ENCODE results near the gene CLMP.
A peak's percentile ranks its signal among the peaks of the same experiment; 100 is the strongest.
"Not testable (repeated sequence)": the region's sequence is repeated elsewhere in the genome, so short reads cannot be mapped to it uniquely, and the experiment has no call there.

The CLMP gene

DNA sequence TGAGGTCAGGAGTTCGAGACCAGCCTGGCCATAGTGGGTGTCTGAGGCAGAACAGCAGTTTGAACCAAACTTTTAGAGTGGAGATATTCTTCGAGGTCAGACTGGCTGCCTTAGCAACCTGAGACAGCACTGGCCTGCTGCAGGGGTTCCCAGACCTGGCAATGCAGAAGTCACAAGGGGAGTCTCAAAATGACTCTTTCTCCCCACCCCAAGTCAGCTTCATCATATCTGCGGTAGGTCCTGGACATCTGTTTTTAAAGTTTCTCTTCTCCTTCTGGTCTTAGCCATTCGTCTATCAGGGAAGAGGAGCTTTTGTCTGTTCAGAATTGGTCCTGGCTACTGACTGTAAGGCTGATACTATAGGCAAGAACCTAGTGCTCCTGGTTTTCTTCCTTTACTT lies 14.5 kb upstream of the CLMP start:
- WGBS (ENCODE audit: extremely low coverage, insufficient coverage, insufficient read length), result no CpG with 5 or more reads among the region's 4 CpGs
- Histone ChIP-seq H2BK12ac (ENCODE audit: low read length) (no peak overlapping the region), H3K9ac (ENCODE audit: low read length) (no peak overlapping the region), H3K4me1 (ENCODE audit: control insufficient read depth in 1 of 2, insufficient read depth in 2 of 2, low read length in 2 of 2) (peaks cover 2 to 11% of the 10 kb centered on the region in 2 experiments), H4K12ac (ENCODE audit: low read depth, low read length) (no peak overlapping the region), H3K4ac (ENCODE audit: low read depth, low read length) (no peak overlapping the region), H3K79me2 (ENCODE audit: control insufficient read depth, insufficient read depth, low read length, poor library complexity) (no peaks in the 10 kb centered on the region), H3K14ac (ENCODE audit: low read length) (no peak overlapping the region), H2BK120ac (ENCODE audit: insufficient read depth, low read length, poor library complexity) (peak overlapping the region; percentile 18), H3K4me3 (ENCODE audit: low read depth, low read length) (no peak overlapping the region), H2AK5ac (ENCODE audit: low read length) (no peak overlapping the region), H3K4me2 (ENCODE audit: low read length) (no peak overlapping the region), H3K23ac (ENCODE audit: low read length) (no peak overlapping the region), H2BK5ac (ENCODE audit: low read depth, low read length, poor library complexity) (no peak overlapping the region), H3K18ac (ENCODE audit: low read length) (no peak overlapping the region), H4K8ac (ENCODE audit: low read depth, low read length) (no peak overlapping the region), H3K27ac (ENCODE audit: low read depth, low read length) (no peak overlapping the region), H4K91ac (ENCODE audit: low read depth, low read length) (no peak overlapping the region), H3K79me1 (ENCODE audit: low read length) (peaks cover 4% of the 10 kb centered on the region), H3K27me3 (ENCODE audit: insufficient read depth, low read length) (no peaks in the 10 kb centered on the region), H3K36me3 (ENCODE audit: control insufficient read depth in 1 of 2, insufficient read depth in 2 of 2, low read length in 2 of 2) (no peaks in the 10 kb centered on the region), H3K9me3 (ENCODE audit: insufficient read depth, low read depth, low read length) (no peaks in the 10 kb centered on the region), H2AFZ (ENCODE audit: insufficient read depth, low read length, poor library complexity) (no peak overlapping the region)
- DNase-seq, result no peak

DNA sequence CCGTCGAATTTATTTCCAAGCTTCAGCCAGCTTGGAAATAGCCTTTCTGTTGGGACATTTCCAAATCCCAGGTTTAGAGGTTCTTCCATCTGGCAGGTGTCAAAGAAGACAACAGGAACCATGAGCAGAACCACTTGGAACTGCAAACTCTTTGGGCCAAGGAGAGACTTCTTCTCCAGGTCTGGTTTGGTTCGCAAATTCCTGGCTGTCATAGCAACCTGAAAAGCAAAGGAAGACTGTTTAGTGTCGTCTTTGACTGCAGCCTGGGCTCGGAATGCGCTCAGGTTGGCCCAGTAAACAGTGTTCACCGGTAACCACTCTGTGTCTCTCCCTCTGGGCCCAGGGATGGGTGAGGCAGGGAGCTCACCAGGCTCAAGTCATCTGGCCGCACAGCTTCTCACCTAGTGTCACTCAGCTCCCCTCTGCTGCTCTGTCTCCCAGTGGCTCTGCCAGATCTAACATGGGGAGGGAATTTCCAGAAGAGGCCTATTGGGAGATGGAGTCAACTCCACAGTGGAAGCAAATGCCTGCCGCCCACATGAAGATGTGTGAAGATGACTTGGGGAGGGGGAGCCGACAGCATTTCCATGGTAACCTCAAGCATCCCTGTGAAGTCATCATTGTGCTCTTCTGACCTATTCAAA lies 11.9 kb upstream of the CLMP start:
- Histone ChIP-seq H2BK5ac (ENCODE audit: low read depth, low read length, poor library complexity) (no peak overlapping the region), H4K12ac (ENCODE audit: low read depth, low read length) (no peak overlapping the region), H3K4ac (ENCODE audit: low read depth, low read length) (no peak overlapping the region), H3K36me3 (ENCODE audit: control insufficient read depth in 1 of 2, insufficient read depth in 2 of 2, low read length in 2 of 2) (no peaks in the 10 kb centered on the region), H3K4me1 (ENCODE audit: control insufficient read depth in 1 of 2, insufficient read depth in 2 of 2, low read length in 2 of 2) (peaks cover 16 to 24% of the 10 kb centered on the region in 2 experiments), H3K23ac (ENCODE audit: low read length) (no peak overlapping the region), H4K91ac (ENCODE audit: low read depth, low read length) (no peak overlapping the region), H3K9ac (ENCODE audit: low read length) (no peak overlapping the region), H2BK12ac (ENCODE audit: low read length) (peak overlapping the region; percentile 7), H3K79me2 (ENCODE audit: control insufficient read depth, insufficient read depth, low read length, poor library complexity) (no peaks in the 10 kb centered on the region), H3K27me3 (ENCODE audit: insufficient read depth, low read length) (no peaks in the 10 kb centered on the region), H3K4me2 (ENCODE audit: low read length) (peak overlapping the region; percentile 5), H3K9me3 (ENCODE audit: insufficient read depth, low read depth, low read length) (no peaks in the 10 kb centered on the region), H3K4me3 (ENCODE audit: low read depth, low read length) (no peak overlapping the region), H2BK120ac (ENCODE audit: insufficient read depth, low read length, poor library complexity) (peak overlapping the region; percentile 3), H2AK5ac (ENCODE audit: low read length) (no peak overlapping the region), H4K8ac (ENCODE audit: low read depth, low read length) (no peak overlapping the region), H3K79me1 (ENCODE audit: low read length) (peaks cover 9% of the 10 kb centered on the region), H2AFZ (ENCODE audit: insufficient read depth, low read length, poor library complexity) (no peak overlapping the region), H3K18ac (ENCODE audit: low read length) (no peak overlapping the region), H3K27ac (ENCODE audit: low read depth, low read length) (peak overlapping the region; percentile 62), H3K14ac (ENCODE audit: low read length) (no peak overlapping the region)
- WGBS (ENCODE audit: extremely low coverage, insufficient coverage, insufficient read length), result no CpG with 5 or more reads among the region's 10 CpGs
- peak; percentile 71 to 85 for DNase-seq

DNA sequence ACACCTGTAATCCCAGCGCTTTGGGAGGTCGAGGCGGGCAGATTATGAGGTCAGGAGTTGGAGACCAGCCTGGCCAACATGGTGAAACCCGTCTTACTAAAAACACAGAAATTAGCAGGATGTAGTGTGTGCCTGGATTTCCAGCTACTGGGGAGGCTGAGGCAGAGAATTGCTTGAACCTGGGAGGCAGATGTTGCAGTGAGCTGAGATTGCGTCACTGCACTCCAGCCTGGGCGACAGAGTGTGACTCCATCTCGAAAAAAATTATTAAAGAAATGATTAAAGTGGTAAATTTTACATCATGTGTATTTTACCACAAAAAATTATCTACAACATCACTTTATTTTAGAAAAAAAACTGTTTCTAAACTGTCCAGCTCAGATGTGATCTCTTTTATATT lies 11.0 kb upstream of the CLMP start:
- not testable (repeated sequence) for H3K36me3 ChIP-seq (ENCODE audit: control insufficient read depth in 1 of 2, insufficient read depth in 2 of 2, low read length in 2 of 2); H3K14ac ChIP-seq (ENCODE audit: low read length); H3K79me2 ChIP-seq (ENCODE audit: control insufficient read depth, insufficient read depth, low read length, poor library complexity); H3K4ac ChIP-seq (ENCODE audit: low read depth, low read length); DNase-seq; H4K8ac ChIP-seq (ENCODE audit: low read depth, low read length); H2BK5ac ChIP-seq (ENCODE audit: low read depth, low read length, poor library complexity); H2AFZ ChIP-seq (ENCODE audit: insufficient read depth, low read length, poor library complexity); H3K4me3 ChIP-seq (ENCODE audit: low read depth, low read length); H3K27ac ChIP-seq (ENCODE audit: low read depth, low read length); H3K9ac ChIP-seq (ENCODE audit: low read length); H2AK5ac ChIP-seq (ENCODE audit: low read length); H3K23ac ChIP-seq (ENCODE audit: low read length); H4K12ac ChIP-seq (ENCODE audit: low read depth, low read length); H3K27me3 ChIP-seq (ENCODE audit: insufficient read depth, low read length); H3K4me2 ChIP-seq (ENCODE audit: low read length); H3K18ac ChIP-seq (ENCODE audit: low read length); H3K79me1 ChIP-seq (ENCODE audit: low read length); H3K9me3 ChIP-seq (ENCODE audit: insufficient read depth, low read depth, low read length)
- peak overlapping the region; percentile 63 for H4K91ac ChIP-seq (ENCODE audit: low read depth, low read length)
- peaks cover 18 to 25% of the 10 kb centered on the region in 2 experiments for H3K4me1 ChIP-seq (ENCODE audit: control insufficient read depth in 1 of 2, insufficient read depth in 2 of 2, low read length in 2 of 2)
- no CpG with 5 or more reads among the region's 7 CpGs for WGBS (ENCODE audit: extremely low coverage, insufficient coverage, insufficient read length)
- H2BK12ac ChIP-seq (ENCODE audit: low read length), result peak overlapping the region; percentile 89
- H2BK120ac ChIP-seq (ENCODE audit: insufficient read depth, low read length, poor library complexity), result peak overlapping the region; percentile 37

DNA sequence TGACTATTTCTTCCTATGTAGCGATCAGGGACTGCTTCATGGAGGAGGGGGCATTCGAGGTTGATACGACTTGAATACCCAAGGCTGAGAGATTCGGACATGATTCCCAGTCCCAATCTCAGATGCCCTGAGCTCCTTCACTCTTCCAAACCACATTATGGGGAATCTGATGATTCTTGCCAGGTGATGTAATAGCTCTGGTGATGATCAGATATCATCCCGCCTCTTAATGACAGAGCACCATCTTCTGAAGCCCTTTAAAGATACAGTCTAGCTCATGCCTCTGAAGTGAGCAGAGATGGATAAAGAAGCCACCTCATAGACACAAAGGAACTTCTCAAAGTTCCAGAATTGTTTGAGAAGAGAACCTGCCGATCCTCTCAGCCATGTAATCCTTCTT lies 8.9 kb upstream of the CLMP start:
- peaks cover 18 to 22% of the 10 kb centered on the region in 2 experiments for H3K4me1 ChIP-seq (ENCODE audit: control insufficient read depth in 1 of 2, insufficient read depth in 2 of 2, low read length in 2 of 2)
- no peaks in the 10 kb centered on the region for H3K9me3 ChIP-seq (ENCODE audit: insufficient read depth, low read depth, low read length)
- no peak overlapping the region for H4K8ac ChIP-seq (ENCODE audit: low read depth, low read length)
- H3K79me2 ChIP-seq (ENCODE audit: control insufficient read depth, insufficient read depth, low read length, poor library complexity), result no peaks in the 10 kb centered on the region
- peaks cover 9% of the 10 kb centered on the region for H3K79me1 ChIP-seq (ENCODE audit: low read length)
- peak overlapping the region; percentile 58 for H3K27ac ChIP-seq (ENCODE audit: low read depth, low read length)
- no peak overlapping the region for H3K4me2 ChIP-seq (ENCODE audit: low read length)
- no peak overlapping the region for H2BK120ac ChIP-seq (ENCODE audit: insufficient read depth, low read length, poor library complexity)
- no peaks in the 10 kb centered on the region for H3K27me3 ChIP-seq (ENCODE audit: insufficient read depth, low read length)
- H2AK5ac ChIP-seq (ENCODE audit: low read length), result no peak overlapping the region
- H3K4me3 ChIP-seq (ENCODE audit: low read depth, low read length), result no peak overlapping the region
- no peak overlapping the region for H3K4ac ChIP-seq (ENCODE audit: low read depth, low read length)
- H2BK5ac ChIP-seq (ENCODE audit: low read depth, low read length, poor library complexity), result peak overlapping the region; percentile 11
- no peak overlapping the region for H2BK12ac ChIP-seq (ENCODE audit: low read length)
- no peaks in the 10 kb centered on the region for H3K36me3 ChIP-seq (ENCODE audit: control insufficient read depth in 1 of 2, insufficient read depth in 2 of 2, low read length in 2 of 2)
- H3K18ac ChIP-seq (ENCODE audit: low read length), result no peak overlapping the region
- no CpG with 5 or more reads among the region's 6 CpGs for WGBS (ENCODE audit: extremely low coverage, insufficient coverage, insufficient read length)
- H4K91ac ChIP-seq (ENCODE audit: low read depth, low read length), result no peak overlapping the region
- no peak overlapping the region for H3K9ac ChIP-seq (ENCODE audit: low read length)
- H3K23ac ChIP-seq (ENCODE audit: low read length), result no peak overlapping the region
- peak in 1 of 2 donors; percentile 30 for DNase-seq
- H4K12ac ChIP-seq (ENCODE audit: low read depth, low read length), result no peak overlapping the region
- no peak overlapping the region for H3K14ac ChIP-seq (ENCODE audit: low read length)
- no peak overlapping the region for H2AFZ ChIP-seq (ENCODE audit: insufficient read depth, low read length, poor library complexity)
